Measurements from ENCODE around the gene HMG20A. TPM values are rescaled to one million over a fixed set of nuclear protein-coding genes. Genes with fewer than 3 reads are reported as not detected.

HMG20A gene
- total RNA-seq, 1 donor from 2014 or later, result 12.6 TPM

DNA sequence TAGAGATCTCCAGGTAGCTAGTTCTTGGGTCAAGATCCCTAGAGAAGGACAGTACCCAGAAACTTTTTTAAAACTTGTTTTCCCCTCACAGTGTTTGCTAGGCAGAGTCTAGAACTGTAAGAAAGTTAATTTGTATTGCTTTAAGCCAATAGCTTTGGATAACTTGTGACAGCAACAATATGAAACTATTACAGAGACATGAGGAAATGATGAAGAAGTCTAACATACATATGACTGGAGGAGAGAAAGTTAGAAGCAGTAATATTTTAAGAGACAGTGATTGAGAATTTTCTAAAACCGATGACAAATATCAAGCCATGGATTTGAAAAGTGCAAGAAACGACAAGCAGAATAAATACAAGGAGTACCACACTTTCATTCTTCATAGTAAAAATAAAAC lies 10.0 kb downstream of the HMG20A start:
- no peak for ATAC-seq

DNA sequence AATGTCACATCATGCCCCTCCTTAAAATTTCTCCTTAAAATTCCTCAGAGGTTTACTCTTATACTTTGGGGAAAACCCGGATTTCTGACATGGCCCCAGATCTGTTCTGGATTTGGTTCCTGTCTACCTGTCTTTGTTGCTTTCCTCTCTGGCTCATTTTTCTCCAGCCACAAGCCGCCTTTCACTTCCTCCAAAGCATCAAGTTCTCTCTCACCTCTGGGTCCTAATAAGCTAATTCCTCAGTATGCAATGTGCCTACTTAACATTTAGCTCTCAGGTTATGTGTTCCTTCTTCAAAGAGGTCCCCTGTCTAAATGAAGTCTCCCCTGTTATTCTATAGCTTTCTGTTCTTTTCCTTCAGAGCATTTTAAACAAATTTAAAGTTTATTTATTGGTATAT lies 16.1 kb downstream of the HMG20A start:
- ATAC-seq, result no peak

DNA sequence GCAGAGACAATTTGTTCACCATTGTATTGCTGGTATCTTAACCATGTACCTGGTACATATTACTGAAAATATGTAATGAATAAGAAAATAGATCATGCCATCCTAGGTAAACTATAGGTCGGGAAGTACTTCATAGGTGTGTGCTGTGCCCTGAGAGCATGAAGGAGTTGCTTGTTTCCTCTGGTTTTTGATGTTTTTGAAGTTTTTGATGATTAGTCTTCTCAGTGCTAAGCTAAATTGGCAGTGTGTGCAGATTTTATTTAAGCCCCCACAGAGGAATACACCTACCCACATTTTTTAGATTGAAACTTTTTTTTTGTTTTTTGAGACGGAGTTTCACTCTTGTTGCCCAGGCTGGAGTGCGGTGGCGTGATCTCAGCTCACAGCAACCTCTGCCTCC lies 16.6 kb downstream of the HMG20A start:
- ATAC-seq, result no peak

DNA sequence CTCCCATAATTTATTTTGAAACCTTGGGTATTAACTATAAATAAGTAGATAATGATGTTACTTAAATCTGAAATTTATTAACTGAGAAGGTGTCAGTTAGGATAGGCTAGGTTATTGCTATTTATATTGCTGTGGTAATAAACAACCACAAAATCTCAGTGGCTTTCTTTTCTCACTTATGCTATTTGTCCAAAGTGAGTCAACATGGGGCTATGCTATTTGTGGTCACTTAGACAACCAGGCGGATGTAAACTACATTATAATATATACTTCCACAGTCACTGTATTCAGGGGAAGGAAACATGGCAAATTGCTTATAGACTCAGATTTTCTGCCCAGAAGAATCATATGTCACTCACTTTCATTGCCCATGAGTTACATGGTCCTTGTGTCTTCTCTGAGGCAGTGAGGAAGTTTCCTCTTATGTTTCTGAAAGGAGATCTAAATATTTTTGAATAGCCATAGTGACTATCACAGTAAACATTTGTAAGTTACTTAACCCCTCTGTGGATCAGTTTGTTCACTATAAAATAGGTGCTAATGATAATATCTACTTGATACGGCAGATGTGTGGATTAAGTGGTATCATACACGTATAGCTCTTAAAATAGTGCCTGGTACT lies 19.8 kb downstream of the HMG20A start:
- no peak for ATAC-seq

DNA sequence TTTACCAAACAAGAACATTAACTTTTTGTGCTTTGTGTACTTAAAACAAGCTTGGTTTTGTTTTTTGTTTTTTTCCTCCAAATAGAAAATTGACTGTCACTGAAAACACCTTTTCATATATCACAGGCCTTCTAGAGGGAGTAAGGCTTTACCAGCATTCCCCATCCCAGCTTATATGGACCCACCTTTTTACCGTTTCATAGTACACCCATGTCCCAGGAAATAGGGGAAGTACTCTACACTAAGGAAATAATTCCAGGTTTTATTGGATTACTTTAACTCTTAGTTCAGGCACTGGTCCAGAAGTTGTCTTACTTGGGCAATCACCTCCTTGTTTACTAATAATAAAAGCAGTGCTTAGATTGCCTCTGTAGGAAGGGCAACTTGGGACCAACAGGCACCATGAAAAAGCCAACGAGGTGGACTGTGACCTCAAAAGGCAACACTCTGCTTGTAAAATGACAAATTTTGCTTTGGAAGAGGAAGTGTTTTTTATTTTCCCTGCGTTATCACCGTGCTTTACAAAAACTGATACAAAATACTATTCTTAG lies 26.2 kb downstream of the HMG20A start:
- ATAC-seq, result no peak

DNA sequence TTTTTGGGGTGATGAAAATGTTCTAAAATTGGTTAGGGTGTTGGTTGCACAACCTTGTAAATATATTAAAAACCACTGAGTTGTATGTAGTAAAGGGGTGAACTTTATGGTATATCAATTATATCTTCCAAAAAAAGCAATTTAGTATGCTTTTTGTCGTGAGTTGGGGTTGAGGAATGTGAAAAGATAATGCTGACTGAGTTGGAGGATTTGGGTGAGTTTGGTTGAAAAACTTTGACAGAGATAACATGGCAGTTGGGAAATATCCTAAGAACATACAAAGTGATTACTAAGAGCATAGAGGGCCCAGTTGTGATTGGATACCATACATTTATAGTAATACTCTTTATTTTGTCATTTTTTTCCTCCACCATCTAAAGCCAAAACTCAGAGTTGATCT lies 33.6 kb downstream of the HMG20A start:
- no peak for ATAC-seq

DNA sequence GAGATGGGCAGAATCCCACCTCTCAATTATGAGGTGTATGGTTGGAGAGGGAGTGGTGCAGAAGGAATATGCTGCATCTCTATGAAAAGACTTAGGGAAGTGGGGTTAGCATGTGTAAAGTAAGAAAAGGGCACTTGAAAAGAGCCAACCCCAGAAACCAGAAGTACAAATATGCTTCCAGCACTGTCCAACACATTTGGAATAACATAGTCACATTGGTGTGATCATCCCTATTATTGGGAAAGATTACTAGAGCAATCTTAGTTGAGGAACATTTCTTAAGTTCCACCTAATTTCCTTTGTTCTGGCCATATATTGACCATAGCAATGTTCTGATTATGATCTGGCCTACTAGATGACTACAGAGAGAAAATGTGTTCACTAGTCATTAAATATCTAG lies 34.3 kb downstream of the HMG20A start:
- ATAC-seq, result no peak

DNA sequence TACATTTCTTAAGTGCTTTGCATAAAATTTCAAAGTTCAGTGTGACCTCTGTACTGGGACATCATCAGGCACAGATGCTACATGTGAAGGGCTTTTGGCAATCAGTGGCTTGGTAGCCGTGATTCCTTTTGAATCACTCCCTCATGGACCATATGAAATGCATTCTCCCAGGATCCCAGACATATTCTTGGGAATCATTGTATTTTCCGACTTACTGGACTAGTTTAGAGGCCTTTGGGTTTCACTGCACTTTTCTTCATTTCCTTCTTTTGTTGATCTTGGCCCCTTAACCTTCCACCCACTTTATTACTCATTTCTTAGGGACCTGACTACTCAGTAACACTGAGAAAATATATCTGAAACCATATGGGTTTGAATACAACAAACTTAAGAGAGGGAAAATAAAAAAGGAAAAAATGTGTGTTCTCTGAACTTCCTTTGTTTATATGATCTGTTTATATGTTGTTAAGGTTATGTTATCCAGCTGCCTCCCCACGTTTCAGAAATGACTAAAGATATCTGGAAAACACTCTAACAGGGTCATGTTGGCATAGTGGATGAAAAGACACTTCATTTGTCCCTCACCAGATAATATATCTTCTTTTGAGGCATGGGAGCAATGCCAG lies 35.1 kb downstream of the HMG20A start:
- no peak for ATAC-seq

DNA sequence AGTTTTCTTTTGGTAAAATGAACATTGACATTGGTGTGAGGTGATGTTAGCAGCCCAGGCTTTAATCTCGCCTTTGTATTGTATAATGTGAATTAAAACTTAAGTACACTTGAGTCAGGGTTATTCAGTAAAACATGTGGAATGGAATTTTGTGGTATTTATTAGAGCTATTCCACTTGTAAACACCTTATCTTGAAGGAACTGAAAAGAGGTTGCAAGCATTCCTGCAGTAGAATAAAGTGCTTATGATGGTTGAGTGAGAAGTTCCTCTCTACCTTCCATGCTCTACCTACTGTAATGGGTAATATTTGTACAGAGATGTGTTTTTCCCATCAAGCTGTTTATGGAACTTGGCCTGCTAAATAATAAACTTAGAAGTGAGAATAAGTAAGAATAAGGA lies 36.1 kb downstream of the HMG20A start:
- ATAC-seq, result no peak

DNA sequence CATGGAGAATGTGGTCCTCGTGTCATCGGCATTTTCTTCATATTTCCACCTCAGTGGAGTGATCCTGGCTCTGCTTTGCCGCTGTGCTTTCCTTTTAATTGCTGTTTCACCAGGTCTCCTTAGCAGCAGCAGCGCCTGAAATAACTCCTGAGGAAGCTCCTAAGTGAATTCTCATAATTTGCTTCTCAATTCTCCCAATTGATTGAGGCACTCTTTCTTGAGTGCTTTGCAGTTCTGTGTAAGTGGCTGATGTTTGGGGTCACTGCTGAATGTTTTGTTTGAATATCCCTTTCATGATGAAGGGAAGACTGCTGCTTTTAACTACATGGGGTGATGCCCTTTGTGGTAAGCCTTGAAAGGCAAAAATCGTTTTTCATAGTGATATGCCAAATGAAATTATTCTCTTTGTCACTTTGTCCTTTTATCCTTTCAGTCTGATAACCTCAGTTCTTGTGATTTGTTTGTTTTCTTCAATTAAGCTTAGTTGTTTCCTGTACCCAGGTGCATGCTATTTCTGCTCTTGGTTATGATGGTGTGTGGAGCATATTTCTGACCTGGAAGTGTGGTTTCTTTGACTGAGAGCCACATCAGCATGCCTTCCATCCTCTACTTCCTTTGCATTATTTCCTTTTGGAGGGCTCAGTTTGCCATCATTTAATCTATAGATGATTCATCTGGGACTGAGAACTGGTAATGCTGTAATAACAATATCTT lies 36.7 kb downstream of the HMG20A start:
- ATAC-seq, result no peak

DNA sequence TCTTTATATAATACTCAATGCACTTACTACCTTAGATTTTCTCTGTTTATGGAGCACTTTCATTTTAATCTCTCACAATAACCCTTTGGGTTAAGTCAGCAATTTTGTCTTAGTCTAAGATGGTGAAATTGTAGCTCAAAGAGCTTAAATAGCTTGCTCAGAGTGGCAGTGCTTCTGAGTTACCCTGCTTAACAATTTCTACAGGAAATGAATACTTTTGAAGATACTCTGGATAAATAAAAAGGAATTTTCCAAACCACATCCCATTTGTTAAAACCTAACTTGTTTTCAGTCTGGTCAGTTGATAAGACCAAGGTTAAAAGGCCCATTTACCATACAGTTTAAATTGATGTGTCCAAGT lies 37.2 kb downstream of the HMG20A start:
- no peak for ATAC-seq

DNA sequence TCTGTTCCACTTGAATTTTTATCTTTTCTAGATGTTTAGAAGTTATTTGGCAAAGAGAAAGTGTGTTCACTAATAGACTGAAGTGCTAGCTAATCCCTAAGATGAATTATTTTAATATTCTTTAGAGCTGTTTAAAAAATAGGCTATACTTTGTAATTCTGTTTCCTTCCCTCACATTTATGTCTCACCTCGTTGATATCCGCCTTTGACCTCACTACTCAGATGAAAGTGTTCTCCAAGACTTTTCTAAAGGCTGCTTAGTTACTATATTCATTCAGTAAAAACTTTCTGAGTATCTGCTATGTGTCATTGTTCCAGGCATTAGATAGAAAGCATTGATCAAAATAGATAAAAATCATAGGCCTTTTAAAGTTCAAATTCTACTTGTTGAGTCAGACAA lies 38.3 kb downstream of the HMG20A start:
- no peak for ATAC-seq

DNA sequence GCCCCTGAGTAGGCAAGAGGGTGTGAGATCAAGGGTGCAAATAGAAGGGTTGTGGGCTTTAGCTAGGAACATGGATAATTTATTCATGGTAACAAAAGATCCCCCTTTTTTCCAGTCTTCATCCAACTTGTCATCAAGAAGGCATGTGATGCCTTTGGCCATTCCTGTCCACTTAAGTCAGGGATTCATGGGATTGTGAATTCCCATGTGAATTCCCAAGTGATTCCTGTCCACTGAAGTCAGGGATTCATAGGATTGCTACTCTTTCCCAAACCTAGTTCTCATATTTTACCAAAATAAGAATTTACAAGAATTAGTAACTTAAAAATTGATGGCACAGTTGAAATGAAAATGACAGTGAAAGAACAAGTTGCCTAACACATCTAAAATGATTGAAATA lies 40.8 kb downstream of the HMG20A start:
- ATAC-seq, result no peak

DNA sequence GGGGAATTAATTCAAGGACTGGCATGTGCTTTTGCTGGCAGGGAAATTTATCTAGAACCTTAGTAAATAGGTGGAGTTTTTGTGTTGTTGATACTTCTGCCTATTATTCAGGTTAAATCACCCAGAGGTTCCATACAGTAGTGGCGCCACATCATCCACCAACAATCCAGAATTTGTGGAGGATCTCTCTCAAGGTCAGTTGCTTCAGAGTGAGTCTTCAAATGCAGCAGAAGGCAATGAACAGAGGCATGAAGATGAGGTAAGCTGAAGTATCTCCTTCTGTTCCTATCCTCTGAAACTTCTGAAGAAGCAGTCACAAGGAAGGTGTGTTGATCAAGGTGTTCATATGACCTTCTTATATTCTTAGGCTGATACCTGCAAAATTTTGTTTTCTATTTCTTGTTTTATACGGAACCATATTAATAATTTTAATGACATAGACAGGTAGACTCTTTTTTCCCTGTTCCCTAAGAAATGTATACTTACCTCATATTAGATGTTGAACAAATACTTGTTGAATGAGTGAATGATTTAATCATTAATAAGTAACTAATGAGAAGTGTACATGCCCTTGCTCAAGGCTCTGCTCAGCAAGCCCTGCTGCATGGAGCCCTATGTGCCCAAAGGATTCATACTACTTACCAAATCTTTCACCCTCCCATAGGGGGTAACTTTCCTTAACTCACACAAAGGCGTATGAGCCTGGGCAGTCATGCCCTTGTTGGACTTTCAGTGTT lies 43.6 kb downstream of the HMG20A start:
- no peak for ATAC-seq

DNA sequence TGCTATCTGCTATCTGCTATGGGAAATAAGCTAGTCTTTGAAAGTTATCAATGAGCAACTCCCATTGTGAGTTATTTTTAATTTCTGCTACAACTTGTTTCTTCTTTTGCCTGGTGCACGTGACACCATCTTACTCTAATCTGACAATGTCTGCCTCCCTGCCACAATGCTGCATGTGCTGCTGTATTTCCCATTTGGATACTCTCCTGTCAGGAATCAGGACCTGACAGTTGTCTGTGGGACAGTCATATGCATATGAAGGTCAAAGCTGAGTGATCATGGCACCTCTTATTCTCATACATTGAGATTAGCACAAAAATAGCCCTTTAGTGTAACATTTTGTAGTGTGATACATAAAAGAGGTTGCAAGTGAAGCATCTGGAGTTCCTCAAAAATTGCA lies 45.8 kb downstream of the HMG20A start:
- no peak for ATAC-seq

DNA sequence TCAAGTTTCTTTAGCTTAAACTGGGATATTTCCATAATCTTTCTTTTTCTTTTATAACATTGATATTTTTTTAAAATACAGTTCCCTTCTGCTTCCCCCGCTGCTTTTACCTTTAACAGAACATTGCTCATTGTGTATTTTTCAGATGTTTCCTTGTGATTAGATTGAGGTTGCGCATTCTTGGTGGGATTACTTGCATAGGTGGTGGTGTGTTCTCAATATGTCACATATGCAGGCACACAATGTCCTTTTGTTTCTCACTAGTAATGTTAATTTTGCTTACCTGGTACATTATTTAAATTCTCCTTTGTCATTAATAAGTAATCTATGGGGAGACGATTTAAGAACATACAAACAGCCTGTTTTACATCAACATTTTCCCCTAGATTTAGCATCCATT lies 48.2 kb downstream of the HMG20A start:
- ATAC-seq, result no peak

DNA sequence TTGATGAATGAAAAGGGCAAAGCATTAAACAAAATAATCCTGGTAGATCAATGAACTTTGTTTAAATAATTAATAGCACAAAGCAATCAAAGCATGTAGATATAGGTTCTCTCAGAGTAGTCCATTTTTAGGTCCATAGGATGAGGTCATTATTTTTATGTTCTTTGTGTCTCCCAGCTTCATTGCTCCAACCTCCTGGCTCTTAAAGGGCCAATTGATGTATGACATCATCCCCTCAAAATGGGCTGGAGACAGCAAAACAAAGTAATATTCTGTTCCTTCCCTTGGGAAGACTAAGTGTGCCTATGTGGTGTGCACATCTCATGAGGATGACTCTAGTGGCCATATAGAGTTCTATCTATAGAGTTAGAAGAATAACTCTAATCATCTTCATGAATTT lies 49.5 kb downstream of the HMG20A start:
- ATAC-seq, result no peak

DNA sequence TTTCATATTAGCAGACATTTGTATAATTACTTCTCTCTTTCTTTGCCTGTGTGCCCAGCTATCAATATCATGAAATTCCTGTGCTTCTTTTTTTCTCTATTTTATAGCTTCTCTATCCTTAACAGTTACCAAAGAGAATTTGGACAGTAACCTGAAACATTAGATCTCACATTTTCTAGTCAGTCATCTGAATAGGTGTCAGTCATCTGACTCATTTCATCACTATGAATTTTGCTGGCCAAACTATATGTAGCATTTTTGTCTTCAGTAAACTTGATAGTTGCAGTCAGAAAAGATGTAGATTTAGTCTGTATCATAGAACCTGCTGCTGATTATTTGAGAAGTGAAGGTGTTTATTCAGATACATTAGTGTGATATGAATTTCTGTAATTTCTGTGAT lies 52.6 kb downstream of the HMG20A start:
- ATAC-seq, result no peak

DNA sequence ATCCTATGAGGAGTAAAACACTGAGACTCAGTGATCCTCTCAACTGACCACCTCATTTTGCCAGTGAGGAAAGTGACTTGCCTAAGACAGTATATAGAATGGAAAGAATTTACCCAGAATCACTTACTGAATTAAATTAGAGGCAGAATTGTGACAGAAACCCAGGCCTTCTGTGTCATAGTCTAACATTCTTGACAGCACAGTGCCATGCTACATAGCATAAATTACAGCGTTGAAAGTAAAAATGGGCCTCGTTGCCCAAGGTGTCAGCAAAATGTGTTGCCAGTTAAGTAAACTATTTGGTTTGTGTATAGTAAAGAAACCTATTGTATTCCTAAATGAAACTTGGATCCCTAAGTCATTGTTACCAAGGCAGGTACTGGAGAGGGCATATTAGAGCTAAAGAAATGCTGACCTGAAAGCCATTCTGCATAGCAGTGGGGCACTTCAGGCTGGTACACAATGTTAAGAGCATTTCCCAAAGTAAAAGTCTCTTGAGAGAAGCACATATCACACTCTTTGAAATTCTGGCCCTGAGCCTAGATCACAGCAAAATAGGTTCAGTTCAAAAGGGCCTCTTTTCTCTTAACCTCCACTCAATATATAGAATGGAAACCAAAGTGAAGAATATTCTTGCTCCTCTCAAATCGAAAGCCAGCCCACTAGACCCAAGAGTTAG lies 53.8 kb downstream of the HMG20A start:
- no peak for ATAC-seq

DNA sequence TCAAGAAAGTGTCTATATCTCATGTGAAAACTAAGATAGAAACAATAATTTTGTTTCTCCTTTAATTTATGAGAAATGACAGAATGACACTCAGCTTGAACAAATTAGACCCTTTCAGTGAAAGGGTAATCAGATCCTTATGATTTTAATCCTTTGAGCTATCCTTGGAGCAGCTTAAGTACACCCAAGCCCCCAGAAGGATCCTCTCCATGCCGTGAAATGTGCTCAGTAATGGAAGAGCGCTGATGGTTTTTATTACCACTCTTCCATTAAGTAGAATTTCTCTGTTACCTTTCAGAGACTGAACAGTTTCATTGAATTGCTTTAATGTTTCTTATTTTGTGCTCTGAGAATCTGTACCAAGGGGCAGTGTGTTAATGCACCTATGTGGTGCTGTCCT lies 54.3 kb downstream of the HMG20A start:
- ATAC-seq, result no peak

DNA sequence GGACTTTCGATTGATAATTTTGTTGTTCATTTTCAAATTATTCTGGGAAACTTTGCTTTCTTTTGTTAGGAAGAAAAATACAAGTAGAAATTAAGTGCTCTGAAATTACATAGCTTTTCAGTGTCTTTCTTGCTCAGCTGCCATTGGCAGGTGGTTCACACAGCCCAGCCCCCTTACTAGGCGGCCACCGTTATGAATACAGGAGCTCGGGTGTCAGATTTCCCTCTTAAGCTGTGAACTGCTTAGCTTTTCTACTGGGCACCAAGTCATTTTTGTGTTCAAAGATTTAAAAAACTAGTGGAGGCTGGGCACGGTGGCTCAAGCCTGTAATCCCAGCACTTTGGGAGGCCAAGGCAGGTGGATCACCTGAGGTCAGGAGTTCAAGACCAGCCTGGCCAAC lies 55.2 kb downstream of the HMG20A start:
- ATAC-seq, result no peak

DNA sequence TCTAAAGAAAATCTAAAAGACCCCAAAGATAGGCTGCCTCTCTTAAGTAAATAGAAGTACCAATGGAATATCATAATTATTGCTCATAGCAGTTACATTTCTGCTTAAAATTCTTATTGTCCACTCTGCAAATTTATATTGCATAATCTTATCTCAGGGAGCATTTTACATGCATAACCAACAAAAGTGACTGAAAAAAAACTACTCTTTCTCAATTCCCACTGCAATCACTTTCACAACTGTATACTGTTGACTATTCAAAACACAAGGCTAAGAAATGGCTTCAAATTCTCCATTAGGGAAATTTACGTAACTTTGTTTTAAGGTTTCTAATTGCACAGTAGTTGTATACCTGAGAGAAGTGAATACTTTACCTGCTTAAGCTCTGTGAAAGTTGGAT lies 56.3 kb downstream of the HMG20A start:
- ATAC-seq, result no peak

DNA sequence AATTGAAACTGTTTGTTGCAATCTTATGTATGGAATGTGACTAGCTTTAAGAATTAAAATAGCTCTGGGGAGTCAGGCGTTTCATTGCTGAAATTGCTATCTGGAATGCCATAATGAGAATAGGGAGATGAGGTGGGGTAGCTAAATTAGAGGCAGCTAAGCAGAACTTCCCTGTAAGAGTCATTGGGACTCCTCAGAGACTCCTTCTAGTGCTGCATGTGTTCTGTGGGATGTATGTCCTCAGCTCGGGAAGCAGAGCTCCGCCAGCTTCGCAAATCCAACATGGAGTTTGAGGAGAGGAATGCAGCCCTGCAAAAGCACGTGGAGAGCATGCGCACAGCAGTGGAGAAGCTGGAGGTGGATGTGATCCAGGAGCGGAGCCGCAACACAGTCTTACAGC lies 57.4 kb downstream of the HMG20A start:
- ATAC-seq, result no peak

Measured in esophagus mucosa (tissue), 1 donor.